HG03378 (cell line): ENCODE results near the gene ERRFI1.

Experiments used
- ATAC-seq: cut with Tn5 transposase; IDR thresholded peaks from one replicate; pipeline ENCODE4 v1.9.1; 2021; ENCODE audit warnings: mild to moderate bottlenecking, moderate library complexity; ENCODE audit not compliant: unreplicated experiment

Gene ERRFI1

DNA sequence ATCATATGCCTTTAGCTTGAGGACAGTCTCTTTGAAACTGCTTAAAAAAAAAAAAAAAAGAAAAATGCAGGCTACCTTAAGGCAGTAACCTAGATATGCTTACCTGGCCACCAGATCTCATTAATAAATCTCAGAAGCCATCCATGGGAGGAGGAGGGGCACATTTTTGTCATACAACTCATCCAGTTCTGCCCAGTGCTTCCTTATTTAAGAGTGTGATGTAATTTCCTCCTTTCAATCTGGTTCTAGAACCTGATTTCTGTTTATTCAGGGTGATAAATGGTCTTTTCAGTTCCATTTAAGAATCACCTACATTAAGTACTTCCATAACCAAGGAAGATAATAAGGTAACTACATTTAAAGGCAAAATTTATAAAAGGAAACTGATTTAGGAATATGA is 6.1 kb downstream of the ERRFI1 start:
- no peak for ATAC-seq

DNA sequence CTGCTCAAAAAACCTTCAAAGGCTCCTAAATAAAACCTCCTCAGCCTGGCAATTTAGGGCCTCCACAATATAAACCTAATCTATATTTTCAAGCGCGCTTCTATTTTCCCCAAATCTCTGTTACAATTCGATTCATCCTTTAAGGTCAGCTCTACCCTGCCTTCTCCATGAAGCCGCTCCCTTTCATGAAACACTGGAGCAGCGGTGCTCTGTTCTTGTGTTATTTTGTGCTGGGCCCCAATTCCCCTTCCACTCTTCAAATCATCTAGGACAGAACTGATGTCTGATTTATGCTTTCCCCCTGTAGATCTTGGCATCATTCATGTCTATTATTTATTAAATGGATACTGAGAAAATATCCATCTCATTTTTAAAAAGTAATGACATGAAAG is 6.9 kb downstream of the ERRFI1 start:
- ATAC-seq, result no peak

DNA sequence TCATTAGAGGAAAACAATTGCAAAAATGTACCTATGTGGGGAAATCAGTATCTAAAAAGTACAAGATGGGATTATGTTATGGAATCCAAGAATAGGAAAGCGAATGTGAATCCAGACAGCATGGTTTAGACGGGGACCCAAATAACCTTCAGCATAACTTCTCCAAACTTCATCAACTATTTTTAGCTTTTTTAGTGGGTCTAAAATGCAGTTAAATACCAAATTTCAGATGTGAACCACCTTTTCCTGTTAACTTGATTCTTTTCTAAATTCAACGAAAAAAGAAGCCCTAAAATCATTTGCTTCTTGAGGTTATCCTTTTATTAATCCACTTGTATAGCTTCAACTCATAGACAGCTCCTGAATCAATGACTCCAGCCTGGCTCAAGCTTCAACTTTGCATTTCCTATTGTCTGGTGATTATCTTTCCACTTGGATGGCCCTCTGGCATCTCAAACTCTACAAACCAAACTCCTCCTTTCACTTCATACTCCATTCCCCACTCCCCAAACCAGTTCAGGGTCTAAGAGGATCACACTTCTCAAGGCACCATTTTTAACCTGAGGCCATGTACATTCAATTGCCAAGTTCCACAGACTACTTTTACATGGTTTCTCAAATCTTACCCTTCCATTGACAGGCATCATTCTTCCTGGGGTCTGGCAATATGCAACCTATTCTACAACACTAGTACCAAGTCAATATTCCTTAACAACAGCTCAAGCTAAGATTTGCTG is 7.4 kb downstream of the ERRFI1 start:
- ATAC-seq, result no peak

DNA sequence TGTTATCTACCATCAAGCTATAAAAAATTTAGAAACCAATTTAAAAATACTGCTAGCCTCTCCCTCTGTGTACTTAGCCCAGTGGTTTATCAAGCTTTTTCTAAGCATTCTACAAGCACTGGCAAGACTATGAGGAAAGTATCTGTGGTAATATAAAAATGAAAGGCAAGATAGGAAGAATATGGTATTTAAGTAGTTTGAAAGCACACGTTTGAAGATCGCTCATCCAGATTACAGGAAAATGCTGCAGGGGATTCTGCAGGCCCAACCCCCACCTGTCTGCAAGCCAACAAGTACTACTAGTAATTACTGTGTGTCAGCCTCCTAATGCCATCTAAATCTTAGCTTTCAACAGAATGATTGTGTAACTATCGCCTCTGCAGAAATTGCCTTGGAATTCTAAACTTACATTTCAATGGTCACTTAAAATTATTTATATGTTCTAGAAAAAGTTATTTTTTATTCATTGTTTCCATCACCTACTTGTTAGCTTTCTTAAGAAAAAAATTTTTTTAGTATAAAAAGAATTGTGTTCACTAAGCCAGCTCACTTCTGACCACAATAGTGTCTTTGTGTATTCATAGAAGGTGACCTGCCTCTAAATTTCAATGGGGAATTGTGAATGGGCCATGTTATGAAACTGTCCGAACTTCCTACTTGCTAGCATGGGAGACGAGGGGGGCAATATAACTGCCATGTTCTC is 8.5 kb downstream of the ERRFI1 start:
- no peak for ATAC-seq

DNA sequence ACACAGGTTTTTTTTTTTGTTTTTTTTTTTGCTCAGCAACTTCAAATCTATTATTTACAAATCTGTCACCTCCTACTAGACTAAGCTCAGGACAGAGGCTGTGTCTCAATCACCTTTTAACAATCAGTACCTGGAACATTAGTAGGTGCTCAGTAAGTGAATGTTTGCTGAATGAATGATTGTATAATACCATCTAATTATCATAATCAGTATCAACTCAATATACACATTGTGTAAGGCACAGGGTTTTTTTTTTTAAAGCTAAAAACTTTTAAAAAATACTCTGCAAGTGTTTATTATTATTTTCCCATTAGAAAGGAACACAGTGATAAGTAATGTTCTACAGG is 9.2 kb downstream of the ERRFI1 start:
- ATAC-seq, result no peak

DNA sequence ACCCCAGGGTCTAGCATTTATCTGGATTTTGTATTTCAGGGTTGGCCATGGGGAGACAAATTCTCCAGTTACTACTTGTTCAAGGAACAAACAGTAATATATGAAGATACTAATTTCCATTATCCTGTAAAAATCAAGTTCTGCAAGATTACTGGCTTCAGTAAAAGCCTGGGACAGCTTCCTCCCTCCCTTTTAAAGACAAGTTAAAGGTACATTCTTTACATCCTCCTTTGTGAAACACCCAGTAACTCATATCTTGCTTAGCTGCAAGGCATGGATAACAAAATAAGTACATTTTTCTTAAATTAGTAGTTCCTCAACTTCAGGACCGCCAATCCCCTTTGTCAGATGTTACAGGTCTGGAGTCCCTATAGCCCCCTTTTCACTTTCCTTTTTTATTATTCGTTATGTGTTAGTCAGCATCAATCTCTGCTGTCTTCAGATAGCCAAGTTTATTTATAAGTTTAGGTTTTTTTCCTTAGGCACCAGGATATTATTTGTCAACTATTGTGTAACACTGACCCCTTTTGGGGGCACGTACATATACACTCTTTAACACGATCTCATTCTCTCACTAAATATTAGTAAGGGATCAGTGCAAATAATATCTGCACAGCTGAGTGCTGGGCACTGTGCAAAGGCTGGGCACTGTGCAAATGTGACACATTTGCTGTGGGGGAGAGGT is 9.8 kb downstream of the ERRFI1 start:
- no peak for ATAC-seq

DNA sequence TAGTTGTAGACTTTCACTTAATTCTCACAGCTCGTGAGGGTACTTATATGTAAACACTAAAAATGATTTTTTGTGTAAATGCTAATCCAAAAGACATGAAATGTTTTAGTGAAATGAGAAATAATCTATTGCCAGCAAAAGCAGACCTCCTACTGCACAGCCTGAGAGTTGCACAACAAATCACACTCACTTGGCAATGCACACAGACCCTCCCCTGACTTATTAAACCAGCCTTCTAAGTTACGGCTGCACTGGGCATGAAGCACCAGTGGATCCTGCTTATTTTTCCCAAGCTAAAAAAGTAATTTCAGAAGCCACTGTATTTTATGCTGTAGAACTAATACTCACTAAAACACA is 10.3 kb downstream of the ERRFI1 start:
- ATAC-seq, result no peak

DNA sequence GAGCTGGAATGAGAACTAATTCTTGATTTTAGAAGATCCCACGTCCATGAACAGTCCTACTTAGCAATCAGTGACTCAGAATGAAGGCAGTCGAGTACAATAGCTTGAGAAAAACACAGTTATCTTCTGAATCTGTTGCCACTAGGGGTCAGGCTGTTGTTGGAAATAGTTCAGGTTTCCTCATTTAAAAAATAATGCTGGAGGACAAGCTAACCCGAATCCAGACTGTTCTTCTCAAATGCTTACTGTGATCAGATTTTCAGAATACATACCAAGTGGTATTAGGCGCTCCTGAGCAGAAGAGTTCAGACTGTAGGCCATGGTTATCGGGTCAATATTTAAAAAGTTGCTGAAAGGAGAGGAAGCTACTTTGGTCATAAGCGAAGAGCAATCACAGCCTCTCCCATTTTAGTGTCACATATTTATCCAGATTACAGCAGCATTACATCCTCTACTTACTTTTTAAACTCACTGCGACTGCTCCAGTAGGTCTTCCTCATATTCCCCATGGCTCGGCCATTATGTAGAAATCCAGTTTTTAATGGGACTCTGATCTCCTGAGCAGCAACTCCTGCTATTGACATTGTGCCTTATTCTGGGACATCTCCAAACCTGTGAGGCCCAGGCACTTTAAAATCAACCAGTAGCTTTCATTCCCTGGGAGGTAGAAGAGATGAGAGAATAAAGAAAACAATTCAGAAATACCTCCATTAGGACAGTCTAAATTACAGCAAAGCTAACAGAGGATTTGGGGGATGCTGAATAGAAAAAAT is 10.9 kb downstream of the ERRFI1 start:
- no peak for ATAC-seq

DNA sequence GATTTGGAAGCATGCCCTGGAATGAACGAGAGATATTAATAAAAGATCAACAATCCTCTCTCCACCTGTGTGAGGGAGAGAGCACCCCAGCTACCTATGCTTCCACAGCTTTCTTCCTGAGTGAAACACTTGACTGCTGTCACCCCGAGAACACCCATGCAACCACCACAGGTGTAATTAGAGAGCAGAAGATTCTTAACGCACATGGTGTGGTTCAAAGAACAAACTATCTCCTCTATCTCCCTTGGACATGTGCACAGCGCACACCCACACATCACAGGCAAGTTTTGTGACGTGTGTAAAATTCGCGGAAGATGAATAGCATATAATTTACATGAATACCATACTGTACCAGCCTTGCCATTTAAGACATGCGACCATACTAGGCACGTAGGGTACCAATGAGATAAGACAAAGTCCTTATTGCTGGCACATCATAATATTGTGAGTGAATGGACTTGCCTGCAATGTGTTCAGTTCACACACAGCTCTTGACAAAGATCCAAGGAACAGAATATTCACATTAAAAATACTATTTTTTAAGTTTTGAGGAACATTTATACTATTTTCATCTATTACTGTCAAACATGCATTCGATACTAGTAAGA is 11.6 kb downstream of the ERRFI1 start:
- ATAC-seq, result no peak

DNA sequence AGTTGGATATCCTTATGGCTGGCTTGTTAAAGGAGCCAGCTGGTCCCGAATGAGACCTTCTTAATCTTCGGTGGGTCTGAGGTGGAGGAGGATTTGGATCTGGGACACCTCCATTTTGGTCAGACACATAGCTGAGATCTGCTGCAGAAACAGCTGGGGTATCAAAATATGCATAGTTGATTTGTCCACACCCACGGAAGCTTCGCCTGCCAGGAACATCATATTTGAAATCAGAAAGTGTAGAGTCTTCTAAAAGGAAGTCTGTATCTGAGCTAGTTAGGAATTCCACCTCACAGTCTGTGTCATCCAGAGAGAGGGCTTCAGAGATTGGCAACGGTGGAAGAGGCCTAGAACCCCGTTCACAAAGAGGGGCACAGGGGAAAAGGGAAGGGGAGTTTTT is 12.3 kb downstream of the ERRFI1 start:
- no peak for ATAC-seq

DNA sequence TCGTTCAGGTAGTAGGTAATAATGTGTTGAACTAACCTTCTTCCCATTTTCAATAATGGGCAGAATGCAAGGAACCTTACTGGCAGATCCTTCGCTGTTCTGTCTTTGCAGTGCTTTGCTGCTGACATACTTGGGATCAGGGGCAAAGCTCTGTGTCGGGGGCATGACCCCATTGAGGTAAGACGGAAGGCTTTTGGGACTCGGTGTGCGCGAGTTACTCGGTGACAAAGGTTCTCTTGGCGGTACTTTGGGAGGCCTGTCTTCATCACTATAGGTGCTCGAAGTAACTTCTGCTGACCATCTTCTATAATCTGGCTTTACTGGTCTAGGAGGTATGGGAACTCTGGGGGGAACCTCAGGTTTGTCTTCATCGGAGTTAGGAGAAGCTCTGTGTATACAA is 12.7 kb downstream of the ERRFI1 start:
- ATAC-seq, result no peak

DNA sequence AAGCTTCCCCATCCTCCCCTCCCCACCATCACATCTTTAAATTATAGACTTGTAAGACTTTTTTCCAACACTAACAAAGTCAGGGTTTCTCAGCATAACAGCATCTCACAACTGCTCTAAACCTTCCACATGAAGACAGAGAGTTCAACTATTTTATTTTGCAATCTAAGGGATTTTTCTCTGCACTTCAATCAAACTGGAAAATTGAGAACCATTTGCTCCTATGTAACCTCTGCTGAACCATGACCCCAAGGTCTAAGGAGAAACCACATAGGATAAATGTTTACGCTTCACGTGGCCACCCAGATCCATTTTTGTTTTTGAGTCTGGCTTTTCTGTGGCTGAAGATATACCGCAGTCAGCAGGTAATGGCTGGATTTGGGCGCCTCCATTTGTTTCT is 13.2 kb downstream of the ERRFI1 start:
- no peak for ATAC-seq

DNA sequence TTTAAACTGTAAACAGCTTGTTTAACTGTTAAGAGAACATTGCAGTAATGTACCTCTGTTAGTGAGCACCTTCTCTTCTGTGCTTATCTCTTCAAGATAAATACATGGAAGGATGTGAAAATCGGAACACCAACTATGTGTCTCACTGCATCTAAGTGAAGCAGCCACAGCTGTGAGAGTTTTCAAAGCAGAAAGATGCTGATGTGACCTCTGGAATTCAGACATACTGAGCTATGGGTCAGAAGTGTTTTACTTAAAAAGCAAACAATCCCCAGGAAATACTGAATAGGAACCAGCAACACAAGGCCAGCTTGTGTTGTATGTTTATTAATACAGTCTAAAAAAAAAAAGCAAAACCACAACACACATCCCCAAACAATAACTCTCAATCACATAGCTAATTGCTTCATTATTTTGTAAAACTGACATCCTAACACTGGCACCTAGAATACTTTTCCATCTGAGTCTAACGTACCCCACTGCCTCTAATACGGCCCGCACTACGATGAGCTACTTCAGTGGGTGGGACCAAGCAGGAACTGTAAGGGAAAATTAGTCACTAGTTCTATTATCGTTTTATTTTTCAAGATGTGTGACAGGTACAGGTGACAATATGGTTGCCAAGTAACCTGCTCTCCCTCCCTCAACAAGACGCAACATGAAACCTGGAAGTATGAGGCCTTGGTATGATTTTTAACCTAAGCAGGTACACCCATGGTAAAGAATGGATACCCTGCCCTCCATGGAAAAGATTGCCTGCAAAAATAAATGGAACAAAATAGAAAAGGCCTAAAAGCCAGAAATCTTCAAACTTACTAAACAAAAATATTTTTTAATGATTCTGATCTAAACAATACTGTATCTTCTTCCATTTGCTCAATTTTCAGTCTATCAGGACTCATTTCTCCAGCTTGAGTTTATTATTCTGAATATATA is 13.9 kb downstream of the ERRFI1 start:
- ATAC-seq, result no peak

DNA sequence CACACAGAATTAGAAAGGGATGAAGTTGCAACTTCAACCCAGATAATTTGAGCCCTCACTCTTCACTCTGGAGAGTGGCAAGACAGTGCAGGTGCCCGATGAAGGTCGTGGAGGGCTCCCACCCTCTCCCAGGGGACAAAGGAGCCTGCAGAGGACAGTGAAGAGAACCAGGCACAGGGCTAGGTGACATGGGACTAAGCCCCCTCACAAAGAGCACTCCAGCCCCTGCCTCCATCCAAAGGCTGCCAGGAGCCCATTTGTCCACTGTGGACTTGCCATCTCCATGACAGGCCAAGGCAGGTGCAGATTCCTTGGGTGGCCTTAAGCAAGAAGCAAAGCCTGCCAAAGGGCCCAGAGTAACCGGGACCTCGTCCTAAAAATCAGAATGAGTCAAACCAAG is 15.1 kb downstream of the ERRFI1 start:
- no peak for ATAC-seq

DNA sequence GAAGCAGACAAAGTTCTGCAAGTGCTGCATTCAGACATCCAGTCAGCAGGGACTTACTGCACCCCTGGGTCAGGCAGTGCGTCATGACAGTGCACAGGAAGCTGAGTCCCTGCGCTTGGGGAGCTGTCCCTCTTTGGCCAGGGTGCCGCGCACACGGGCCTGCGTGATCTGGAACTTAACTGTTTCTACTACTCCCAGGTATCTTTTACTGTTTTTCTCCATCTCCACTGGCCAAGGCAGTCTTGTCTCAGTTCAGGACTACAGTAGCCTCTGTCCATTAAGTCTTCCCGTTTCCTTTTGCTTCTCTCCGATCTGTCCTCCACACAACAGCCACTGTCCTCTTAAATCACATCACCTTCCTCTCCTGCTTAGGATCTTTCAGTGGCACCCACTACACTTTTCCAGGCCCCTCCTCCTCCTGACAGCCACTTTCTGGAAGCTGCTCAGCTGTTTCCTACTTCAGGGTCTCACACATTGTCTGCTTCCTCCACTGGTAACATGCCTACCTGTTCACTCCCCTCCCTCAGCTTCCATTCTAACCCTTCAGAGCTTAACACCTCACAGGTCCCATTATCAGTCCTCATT is 15.9 kb downstream of the ERRFI1 start:
- no peak for ATAC-seq

DNA sequence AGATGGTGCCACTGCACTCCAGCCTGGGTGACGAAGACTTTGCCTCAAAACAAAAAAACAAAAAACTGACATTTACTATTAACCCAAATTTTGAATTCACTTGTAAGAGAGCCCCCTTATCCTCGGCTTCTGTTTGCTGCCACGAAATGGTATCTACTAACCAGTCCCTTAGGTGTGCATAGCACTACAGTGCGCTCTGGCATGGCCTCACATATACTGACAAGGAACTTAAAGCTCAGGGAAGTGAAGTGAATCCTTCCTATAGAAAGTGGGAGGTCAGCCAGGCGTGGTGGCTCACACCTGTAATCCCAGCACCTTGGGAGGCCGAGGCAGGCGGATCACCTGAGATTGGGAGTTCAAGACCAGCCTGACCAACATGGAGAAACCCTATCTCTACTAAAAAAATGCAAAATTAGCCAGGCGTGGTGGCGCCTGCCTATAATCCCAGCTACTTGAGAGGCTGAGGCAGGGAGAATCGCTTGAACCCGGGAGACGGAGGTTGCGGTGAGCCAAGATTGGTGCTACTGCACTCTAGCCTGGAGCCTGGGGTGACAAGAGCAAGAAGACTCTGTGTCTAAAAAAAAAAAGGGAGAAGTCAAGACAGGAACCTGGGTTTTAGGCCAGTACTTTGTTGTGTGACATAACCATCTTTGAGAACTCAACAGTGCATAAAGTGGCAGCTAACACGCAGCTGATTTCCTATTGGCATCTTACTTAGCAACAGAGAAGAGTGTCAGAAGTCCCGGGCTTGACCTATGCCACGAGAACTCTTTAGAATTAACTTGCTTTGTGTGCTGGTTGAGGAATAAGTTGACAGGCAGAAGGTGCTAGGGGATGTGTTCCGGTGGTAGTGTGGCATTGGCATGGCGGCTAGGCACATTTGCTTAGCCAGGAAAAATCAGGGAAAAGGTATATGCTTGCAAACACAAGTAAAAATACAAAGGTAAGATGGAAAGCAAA is 16.8 kb downstream of the ERRFI1 start:
- ATAC-seq, result no peak

DNA sequence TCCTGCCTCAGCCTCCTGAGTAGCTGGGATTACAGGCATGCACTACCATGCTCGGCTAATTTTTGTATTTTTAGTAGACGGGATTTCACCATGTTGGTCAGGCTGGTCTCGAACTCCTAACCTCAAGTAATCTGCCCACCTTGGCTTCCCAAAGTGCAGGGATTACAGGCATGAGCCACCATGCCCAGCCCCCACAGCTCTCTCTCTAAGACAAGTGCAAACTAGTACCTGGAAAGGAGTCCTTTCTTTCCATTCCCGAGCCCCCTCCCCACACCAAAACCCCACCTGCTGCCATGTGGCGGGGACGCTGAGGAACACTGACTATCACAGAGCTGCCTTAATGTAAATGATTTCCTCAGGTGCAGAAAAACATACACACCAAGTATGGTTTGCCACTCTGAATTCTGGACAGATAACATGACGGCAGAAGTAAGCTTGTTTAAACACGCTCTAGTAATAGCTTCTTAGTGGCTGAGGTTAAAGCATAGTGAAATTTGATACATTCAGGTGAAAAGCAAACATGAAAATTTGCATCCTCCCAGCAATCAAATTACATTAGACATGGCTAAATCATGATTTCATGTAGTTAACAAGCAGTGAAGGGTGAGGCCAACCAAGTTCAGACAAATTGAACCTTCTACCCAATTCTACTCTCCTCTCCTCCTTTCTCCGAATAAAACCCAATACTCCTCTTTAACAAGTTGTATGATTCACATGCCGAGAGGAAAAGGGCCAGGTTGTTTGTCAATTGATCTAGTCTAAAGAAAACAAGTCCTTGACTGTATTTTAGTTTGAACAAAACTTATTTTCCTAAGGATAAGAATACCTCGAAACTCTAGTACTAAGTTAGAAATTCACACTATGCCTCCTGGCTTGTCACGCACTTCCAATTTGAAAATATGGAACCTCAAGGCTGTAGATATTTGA is 19.8 kb downstream of the ERRFI1 start:
- ATAC-seq, result no peak
